ENCODE measurements around the gene GBX1. TPM values are rescaled to one million over a fixed set of nuclear protein-coding genes. Genes with fewer than 3 reads are reported as not detected.

Gene GBX1
- total RNA-seq, 1 experiment from 2014 or later = not detected

DNA sequence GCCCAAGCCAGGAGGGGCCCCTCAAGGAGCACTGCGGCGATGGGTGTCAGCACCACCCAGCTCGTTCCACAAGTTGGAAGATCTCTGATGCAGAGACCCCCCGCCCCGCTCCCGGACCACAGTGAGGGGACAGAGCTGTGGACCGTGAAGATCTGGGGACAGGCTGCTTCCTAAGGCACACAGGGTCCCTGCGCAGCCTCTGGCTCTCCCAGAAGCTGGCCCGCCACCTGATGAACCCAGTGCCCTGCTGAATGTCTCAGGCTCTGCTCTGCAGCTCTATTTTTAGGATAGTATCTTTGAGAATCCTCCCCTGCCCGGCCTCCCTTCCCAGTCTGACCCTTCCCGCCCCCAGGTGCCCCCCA is 29.7 kb downstream of the GBX1 start:
- Mint-ChIP-seq H3K4me1 (peaks cover 21% of the 10 kb centered on the region), H3K36me3 (peaks cover 27% of the 10 kb centered on the region), H3K4me3 (no peak overlapping the region), H3K9me3 (no peaks in the 10 kb centered on the region), H3K27ac (no peak overlapping the region), H3K27me3 (ENCODE audit: low read depth) (no peaks in the 10 kb centered on the region)
- peak; percentile 11 for DNase-seq (ENCODE audit: low spot score)
- ATAC-seq = no peak
- TF ChIP-seq OVOL2 (CRISPR knock-in tag; IDR thresholded peaks at IDR 0.05; ENCODE audit: borderline replicate concordance) (no peak), FOXJ3 (CRISPR knock-in tag; IDR thresholded peaks at IDR 0.05; ENCODE audit: borderline replicate concordance) (no peak), TEAD4 (CRISPR knock-in tag; IDR thresholded peaks at IDR 0.05) (no peak), KAT7 (CRISPR knock-in tag; IDR thresholded peaks at IDR 0.05; ENCODE audit: borderline replicate concordance) (no peak), ZNF121 (CRISPR knock-in tag; IDR thresholded peaks at IDR 0.05) (no peak), ATF1 (CRISPR knock-in tag; IDR thresholded peaks at IDR 0.05) (no peak), SP1 (CRISPR knock-in tag; conservative IDR thresholded peaks at IDR 0.05) (no peak)
- TF ChIP-seq, protein P1, sequence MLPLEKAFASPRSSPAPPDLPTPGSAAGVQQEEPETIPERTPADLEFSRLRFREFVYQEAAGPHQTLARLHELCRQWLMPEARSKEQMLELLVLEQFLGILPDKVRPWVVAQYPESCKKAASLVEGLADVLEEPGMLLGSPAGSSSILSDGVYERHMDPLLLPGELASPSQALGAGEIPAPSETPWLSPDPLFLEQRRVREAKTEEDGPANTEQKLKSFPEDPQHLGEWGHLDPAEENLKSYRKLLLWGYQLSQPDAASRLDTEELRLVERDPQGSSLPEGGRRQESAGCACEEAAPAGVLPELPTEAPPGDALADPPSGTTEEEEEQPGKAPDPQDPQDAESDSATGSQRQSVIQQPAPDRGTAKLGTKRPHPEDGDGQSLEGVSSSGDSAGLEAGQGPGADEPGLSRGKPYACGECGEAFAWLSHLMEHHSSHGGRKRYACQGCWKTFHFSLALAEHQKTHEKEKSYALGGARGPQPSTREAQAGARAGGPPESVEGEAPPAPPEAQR (CRISPR knock-in tag; IDR thresholded peaks at IDR 0.05) = no peak
- TF ChIP-seq, protein P2, sequence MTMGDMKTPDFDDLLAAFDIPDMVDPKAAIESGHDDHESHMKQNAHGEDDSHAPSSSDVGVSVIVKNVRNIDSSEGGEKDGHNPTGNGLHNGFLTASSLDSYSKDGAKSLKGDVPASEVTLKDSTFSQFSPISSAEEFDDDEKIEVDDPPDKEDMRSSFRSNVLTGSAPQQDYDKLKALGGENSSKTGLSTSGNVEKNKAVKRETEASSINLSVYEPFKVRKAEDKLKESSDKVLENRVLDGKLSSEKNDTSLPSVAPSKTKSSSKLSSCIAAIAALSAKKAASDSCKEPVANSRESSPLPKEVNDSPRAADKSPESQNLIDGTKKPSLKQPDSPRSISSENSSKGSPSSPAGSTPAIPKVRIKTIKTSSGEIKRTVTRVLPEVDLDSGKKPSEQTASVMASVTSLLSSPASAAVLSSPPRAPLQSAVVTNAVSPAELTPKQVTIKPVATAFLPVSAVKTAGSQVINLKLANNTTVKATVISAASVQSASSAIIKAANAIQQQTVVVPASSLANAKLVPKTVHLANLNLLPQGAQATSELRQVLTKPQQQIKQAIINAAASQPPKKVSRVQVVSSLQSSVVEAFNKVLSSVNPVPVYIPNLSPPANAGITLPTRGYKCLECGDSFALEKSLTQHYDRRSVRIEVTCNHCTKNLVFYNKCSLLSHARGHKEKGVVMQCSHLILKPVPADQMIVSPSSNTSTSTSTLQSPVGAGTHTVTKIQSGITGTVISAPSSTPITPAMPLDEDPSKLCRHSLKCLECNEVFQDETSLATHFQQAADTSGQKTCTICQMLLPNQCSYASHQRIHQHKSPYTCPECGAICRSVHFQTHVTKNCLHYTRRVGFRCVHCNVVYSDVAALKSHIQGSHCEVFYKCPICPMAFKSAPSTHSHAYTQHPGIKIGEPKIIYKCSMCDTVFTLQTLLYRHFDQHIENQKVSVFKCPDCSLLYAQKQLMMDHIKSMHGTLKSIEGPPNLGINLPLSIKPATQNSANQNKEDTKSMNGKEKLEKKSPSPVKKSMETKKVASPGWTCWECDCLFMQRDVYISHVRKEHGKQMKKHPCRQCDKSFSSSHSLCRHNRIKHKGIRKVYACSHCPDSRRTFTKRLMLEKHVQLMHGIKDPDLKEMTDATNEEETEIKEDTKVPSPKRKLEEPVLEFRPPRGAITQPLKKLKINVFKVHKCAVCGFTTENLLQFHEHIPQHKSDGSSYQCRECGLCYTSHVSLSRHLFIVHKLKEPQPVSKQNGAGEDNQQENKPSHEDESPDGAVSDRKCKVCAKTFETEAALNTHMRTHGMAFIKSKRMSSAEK (CRISPR knock-in tag; IDR thresholded peaks at IDR 0.05; ENCODE audit: borderline replicate concordance) = no peak
- TF ChIP-seq, protein P3, sequence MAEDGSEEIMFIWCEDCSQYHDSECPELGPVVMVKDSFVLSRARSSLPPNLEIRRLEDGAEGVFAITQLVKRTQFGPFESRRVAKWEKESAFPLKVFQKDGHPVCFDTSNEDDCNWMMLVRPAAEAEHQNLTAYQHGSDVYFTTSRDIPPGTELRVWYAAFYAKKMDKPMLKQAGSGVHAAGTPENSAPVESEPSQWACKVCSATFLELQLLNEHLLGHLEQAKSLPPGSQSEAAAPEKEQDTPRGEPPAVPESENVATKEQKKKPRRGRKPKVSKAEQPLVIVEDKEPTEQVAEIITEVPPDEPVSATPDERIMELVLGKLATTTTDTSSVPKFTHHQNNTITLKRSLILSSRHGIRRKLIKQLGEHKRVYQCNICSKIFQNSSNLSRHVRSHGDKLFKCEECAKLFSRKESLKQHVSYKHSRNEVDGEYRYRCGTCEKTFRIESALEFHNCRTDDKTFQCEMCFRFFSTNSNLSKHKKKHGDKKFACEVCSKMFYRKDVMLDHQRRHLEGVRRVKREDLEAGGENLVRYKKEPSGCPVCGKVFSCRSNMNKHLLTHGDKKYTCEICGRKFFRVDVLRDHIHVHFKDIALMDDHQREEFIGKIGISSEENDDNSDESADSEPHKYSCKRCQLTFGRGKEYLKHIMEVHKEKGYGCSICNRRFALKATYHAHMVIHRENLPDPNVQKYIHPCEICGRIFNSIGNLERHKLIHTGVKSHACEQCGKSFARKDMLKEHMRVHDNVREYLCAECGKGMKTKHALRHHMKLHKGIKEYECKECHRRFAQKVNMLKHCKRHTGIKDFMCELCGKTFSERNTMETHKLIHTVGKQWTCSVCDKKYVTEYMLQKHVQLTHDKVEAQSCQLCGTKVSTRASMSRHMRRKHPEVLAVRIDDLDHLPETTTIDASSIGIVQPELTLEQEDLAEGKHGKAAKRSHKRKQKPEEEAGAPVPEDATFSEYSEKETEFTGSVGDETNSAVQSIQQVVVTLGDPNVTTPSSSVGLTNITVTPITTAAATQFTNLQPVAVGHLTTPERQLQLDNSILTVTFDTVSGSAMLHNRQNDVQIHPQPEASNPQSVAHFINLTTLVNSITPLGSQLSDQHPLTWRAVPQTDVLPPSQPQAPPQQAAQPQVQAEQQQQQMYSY (CRISPR knock-in tag; IDR thresholded peaks at IDR 0.05) = no peak
- TF ChIP-seq, protein P4, sequence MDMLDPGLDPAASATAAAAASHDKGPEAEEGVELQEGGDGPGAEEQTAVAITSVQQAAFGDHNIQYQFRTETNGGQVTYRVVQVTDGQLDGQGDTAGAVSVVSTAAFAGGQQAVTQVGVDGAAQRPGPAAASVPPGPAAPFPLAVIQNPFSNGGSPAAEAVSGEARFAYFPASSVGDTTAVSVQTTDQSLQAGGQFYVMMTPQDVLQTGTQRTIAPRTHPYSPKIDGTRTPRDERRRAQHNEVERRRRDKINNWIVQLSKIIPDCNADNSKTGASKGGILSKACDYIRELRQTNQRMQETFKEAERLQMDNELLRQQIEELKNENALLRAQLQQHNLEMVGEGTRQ (CRISPR knock-in tag; IDR thresholded peaks at IDR 0.05) = no peak
- TF ChIP-seq, protein P5, sequence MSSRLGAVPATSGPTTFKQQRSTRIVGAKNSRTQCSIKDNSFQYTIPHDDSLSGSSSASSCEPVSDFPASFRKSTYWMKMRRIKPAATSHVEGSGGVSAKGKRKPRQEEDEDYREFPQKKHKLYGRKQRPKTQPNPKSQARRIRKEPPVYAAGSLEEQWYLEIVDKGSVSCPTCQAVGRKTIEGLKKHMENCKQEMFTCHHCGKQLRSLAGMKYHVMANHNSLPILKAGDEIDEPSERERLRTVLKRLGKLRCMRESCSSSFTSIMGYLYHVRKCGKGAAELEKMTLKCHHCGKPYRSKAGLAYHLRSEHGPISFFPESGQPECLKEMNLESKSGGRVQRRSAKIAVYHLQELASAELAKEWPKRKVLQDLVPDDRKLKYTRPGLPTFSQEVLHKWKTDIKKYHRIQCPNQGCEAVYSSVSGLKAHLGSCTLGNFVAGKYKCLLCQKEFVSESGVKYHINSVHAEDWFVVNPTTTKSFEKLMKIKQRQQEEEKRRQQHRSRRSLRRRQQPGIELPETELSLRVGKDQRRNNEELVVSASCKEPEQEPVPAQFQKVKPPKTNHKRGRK (CRISPR knock-in tag; IDR thresholded peaks at IDR 0.05; ENCODE audit: borderline replicate concordance) = no peak
- TF ChIP-seq, protein P6, sequence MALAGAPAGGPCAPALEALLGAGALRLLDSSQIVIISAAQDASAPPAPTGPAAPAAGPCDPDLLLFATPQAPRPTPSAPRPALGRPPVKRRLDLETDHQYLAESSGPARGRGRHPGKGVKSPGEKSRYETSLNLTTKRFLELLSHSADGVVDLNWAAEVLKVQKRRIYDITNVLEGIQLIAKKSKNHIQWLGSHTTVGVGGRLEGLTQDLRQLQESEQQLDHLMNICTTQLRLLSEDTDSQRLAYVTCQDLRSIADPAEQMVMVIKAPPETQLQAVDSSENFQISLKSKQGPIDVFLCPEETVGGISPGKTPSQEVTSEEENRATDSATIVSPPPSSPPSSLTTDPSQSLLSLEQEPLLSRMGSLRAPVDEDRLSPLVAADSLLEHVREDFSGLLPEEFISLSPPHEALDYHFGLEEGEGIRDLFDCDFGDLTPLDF (CRISPR knock-in tag; IDR thresholded peaks at IDR 0.05) = no peak
- POLR2A ChIA-PET = interaction anchor here (0.6 kb wide), 1 partner anchor 12 kb away, joined by 3 read pairs; no protein-coding TSS in a partner anchor
- CTCF ChIA-PET = interaction anchor here (0.5 to 4.3 kb wide), 16 partner anchors 9 to 638 kb away, joined by 3 to 59 read pairs (median 6); partner anchors contain the start of gene GBX1
